Type B pancreatic cell (in vitro differentiated cells): Measurements from ENCODE around the gene TP53I13. TPM values are rescaled to one million over a fixed set of nuclear protein-coding genes. Genes with fewer than 3 reads are reported as not detected.

Experiments
- DNase-seq: peaks from one replicate; pipeline ENCODE4 v3.0.0; 2021; ENCODE audit warnings: mixed read lengths; ENCODE audit not compliant: unreplicated experiment; ENCODE audit errors: extremely low spot score
- H3K27ac Mint-ChIP-seq: 2 replicates; pipeline ENCODE4 v1.8.0; 2021; ENCODE audit warnings: mild to moderate bottlenecking, mixed read lengths
- H3K27me3 Mint-ChIP-seq: 2 replicates; pipeline ENCODE4 v1.8.0; 2021; ENCODE audit warnings: mixed read lengths
- H3K36me3 Mint-ChIP-seq: 2 replicates; pipeline ENCODE4 v1.8.0; 2021; ENCODE audit warnings: mixed read lengths
- H3K4me1 Mint-ChIP-seq: one replicate; pipeline ENCODE4 v1.8.0; 2021; ENCODE audit warnings: mixed read lengths; ENCODE audit not compliant: unreplicated experiment
- H3K4me3 Mint-ChIP-seq: 2 replicates; pipeline ENCODE4 v1.8.0; 2021; ENCODE audit warnings: mild to moderate bottlenecking, mixed read lengths
- H3K9me3 Mint-ChIP-seq: 2 replicates; pipeline ENCODE4 v1.8.0; 2021; ENCODE audit warnings: mixed read lengths
- CTCF ChIP-seq: fragments of 200-600 bp; sonication (generic); conservative IDR thresholded peaks from 2 replicates; pipeline ENCODE4 v1.5.0; 2021; ENCODE audit warnings: antibody characterized with exemption, mild to moderate bottlenecking
- total RNA-seq: library from RNA; stranded (reverse); gene quantifications from 2 replicates; pipeline ENCODE4 v1.2.1, GENCODE V29; 2021; ENCODE audit warnings: low replicate concordance

TP53I13 gene
- total RNA-seq, 1 donor from 2014 or later, result 50.3 TPM

GRCh38 chr17:29618272-29619065, 50.0 kb downstream of the TP53I13 start:
- Mint-ChIP-seq H3K4me3 (no peak overlapping the region), H3K27me3 (peaks cover 66% of the 10 kb centered on the region)

GRCh38 chr17:29619251-29619650, 50.8 kb downstream of the TP53I13 start:
- peaks cover 66% of the 10 kb centered on the region for H3K27me3 Mint-ChIP-seq

More at GRCh38 chr17:29618272-29619065, 50.0 kb downstream of the TP53I13 start:
- TF ChIP-seq CTCF, result peak; percentile 13
- Mint-ChIP-seq H3K27ac (no peak overlapping the region), H3K36me3 (no peaks in the 10 kb centered on the region), H3K9me3 (no peaks in the 10 kb centered on the region), H3K4me1 (peaks cover 6% of the 10 kb centered on the region)
- DNase-seq, result no peak

GRCh38 chr17:29620271-29620670, 51.8 kb downstream of the TP53I13 start:
- no peak for TF ChIP-seq CTCF
- peaks cover 59% of the 10 kb centered on the region for H3K27me3 Mint-ChIP-seq
- no peak overlapping the region for H3K4me3 Mint-ChIP-seq
- H3K27ac Mint-ChIP-seq, result no peak overlapping the region
- peaks cover 6% of the 10 kb centered on the region for H3K4me1 Mint-ChIP-seq
- no peak for DNase-seq
- H3K9me3 Mint-ChIP-seq, result no peaks in the 10 kb centered on the region
- H3K36me3 Mint-ChIP-seq, result no peaks in the 10 kb centered on the region

More at GRCh38 chr17:29619251-29619650, 50.8 kb downstream of the TP53I13 start:
- no peak overlapping the region for H3K4me3 Mint-ChIP-seq
- H3K9me3 Mint-ChIP-seq, result no peaks in the 10 kb centered on the region
- no peak overlapping the region for H3K27ac Mint-ChIP-seq
- no peak for TF ChIP-seq CTCF
- DNase-seq, result no peak
- no peaks in the 10 kb centered on the region for H3K36me3 Mint-ChIP-seq
- peaks cover 6% of the 10 kb centered on the region for H3K4me1 Mint-ChIP-seq

GRCh38 chr17:29620779-29621500, 52.4 kb downstream of the TP53I13 start:
- no peak for TF ChIP-seq CTCF
- DNase-seq, result no peak
- H3K36me3 Mint-ChIP-seq, result no peaks in the 10 kb centered on the region
- H3K27ac Mint-ChIP-seq, result no peak overlapping the region
- H3K4me3 Mint-ChIP-seq, result peak overlapping the region; percentile 57
- peaks cover 54% of the 10 kb centered on the region for H3K27me3 Mint-ChIP-seq
- H3K9me3 Mint-ChIP-seq, result no peaks in the 10 kb centered on the region
- peaks cover 6% of the 10 kb centered on the region for H3K4me1 Mint-ChIP-seq

- peak overlapping the region; percentile 84 for H3K4me3 Mint-ChIP-seq
- TF ChIP-seq CTCF, result no peak
- H3K4me1 Mint-ChIP-seq, result peaks cover 6% of the 10 kb centered on the region
- H3K27me3 Mint-ChIP-seq, result peaks cover 45% of the 10 kb centered on the region
- no peaks in the 10 kb centered on the region for H3K36me3 Mint-ChIP-seq
- DNase-seq, result no peak
- no peaks in the 10 kb centered on the region for H3K9me3 Mint-ChIP-seq
- H3K27ac Mint-ChIP-seq, result no peak overlapping the region
Observed at GRCh38 chr17:29621751-29622194, 53.3 kb downstream of the TP53I13 start.

Other genes starting within 250 kb of the TP53I13 start
- 55.3 and 63.5 TPM in 2 replicates for gene TAOK1, start 178.3 kb upstream of the TP53I13 start, total RNA-seq
- 11.6 and 12.2 TPM in 2 replicates for gene ABHD15, start 1.7 kb upstream of the TP53I13 start, total RNA-seq
- 44.0 and 66.7 TPM in 2 replicates for gene GIT1, start 20.9 kb downstream of the TP53I13 start, total RNA-seq
- 21.0 and 50.5 TPM in 2 replicates for gene ANKRD13B, start 24.4 kb downstream of the TP53I13 start, total RNA-seq
- 2.0 and 6.8 TPM in 2 replicates for gene CORO6, start 54.2 kb downstream of the TP53I13 start, total RNA-seq